ENCODE data around the gene OTULIN.

DNA sequence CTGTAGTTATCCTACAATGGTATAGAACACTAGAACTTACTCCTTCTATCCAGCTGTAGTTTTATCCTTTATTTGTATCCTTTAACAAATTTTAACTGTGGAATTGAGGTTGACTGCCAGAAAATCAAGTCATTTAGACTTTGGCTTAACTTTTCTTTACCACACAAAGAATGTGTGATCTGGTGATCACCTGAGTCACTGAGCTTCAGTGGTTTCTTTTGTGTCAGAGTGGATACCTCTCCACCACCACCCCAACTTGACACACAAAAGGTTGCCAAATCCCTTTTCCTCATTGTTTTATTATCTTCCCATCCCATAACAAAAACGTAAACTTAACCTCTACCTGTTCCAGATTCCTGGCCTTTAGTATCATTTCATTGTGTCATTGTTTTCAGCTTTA lies 5.5 kb downstream of the OTULIN start:
- TF ChIP-seq CTCF (conservative IDR thresholded peaks at IDR 0.05; ENCODE audit: low read depth in 2 of 2) (no peak), POLR2AphosphoS5 (IDR thresholded peaks at IDR 0.05; ENCODE audit: low read depth) (no peak)

All from GM23338 (cell line).